ENCODE results near the gene LGALS14. TPM values are rescaled to one million over a fixed set of nuclear protein-coding genes. Genes with fewer than 3 reads are reported as not detected.

Gene LGALS14
- total and polyA plus RNA-seq, 10 of the 15 experiments (the other 5 are each of a cell fraction or from before 2014, with no cell fraction given) = 5.1 to 34.6 (median 7.3) TPM

DNA sequence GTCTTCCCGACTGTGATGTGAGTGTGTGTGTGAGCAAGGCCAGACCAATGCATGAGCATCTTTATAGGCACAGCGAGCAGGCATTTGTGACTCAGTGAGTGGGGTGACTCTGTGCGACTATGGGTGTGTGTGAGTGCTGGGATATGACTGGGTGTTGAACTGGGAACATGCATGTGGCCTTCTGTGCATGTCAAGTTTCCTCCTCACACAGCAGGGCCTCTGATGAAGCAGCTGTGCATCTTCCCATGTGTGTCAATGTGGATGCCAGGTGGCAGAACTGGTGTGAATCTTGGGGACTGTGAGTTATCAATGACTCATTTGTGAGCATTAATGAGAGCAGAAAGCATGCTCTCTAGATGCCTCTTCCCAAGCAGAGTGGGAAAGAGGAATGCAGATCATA lies 12.1 kb upstream of the LGALS14 start:
- H3K27ac ChIP-seq (ENCODE audit: control insufficient read depth, insufficient read depth) = peak overlapping the region; percentile 47
- H3K4me3 ChIP-seq = no peak overlapping the region
- no peaks in the 10 kb centered on the region for H3K79me2 ChIP-seq (ENCODE audit: control insufficient read depth, insufficient read depth, low read length)
- H3K36me3 ChIP-seq (ENCODE audit: control insufficient read depth in 2 of 2, insufficient read depth in 2 of 2, low read length in 1 of 2) = no peaks in the 10 kb centered on the region
- CTCF ChIA-PET = interaction anchor here (1.2 kb wide), 1 partner anchor 100 kb away, joined by 3 read pairs; no protein-coding TSS in a partner anchor
- H4K20me1 ChIP-seq (ENCODE audit: control insufficient read depth, insufficient read depth) = no peaks in the 10 kb centered on the region
- in situ Hi-C loops (cut with MboI) (no loop called here), intact Hi-C loops (cut with micrococcal nuclease; ENCODE audit: unreplicated experiment) (no loop called here)
- H3K4me1 ChIP-seq (ENCODE audit: control insufficient read depth, insufficient read depth, low read length) = peaks cover 19% of the 10 kb centered on the region
- ATAC-seq (peak; percentile 45), FAIRE-seq (peak; percentile 18), DNase-seq (ENCODE audit: low read depth, low spot score) (no peak)
- POLR2A ChIA-PET = interaction anchor here (1.2 kb wide), 1 partner anchor 10 kb away, joined by 4 read pairs; no protein-coding TSS in a partner anchor
- H3K27me3 ChIP-seq (replicated peaks in 1 of 2; ENCODE audit: control insufficient read depth in 2 of 2, insufficient read depth in 2 of 2, low read length in 1 of 2) = no peaks in the 10 kb centered on the region
- 98% methylated on average over 3 of the region's 3 CpGs for WGBS (ENCODE audit: insufficient coverage, insufficient replicate concordance, low lambda C conversion rate, missing lambda C conversion rate)
- peaks cover 2% of the 10 kb centered on the region; the same call in 2 of the 3 replicates for H3K9me3 ChIP-seq (replicated peaks; ENCODE audit: control insufficient read depth, insufficient read depth, low read length)
- TF ChIP-seq YY1 (IDR thresholded peaks at IDR 0.05; ENCODE audit: low read depth, low read length) = no peak
- TF ChIP-seq RUNX3 (IDR thresholded peaks at IDR 0.05; ENCODE audit: low read length) = peak; percentile 16; the same call in 1 of the 2 replicates
- no peak for TF ChIP-seq HDAC6 (IDR thresholded peaks at IDR 0.05; ENCODE audit: unreplicated experiment)
- peak; percentile 57; the same call in 1 of the 2 replicates for TF ChIP-seq TCF12 (IDR thresholded peaks at IDR 0.05; ENCODE audit: low read depth, low read length)
- TF ChIP-seq, protein P1, sequence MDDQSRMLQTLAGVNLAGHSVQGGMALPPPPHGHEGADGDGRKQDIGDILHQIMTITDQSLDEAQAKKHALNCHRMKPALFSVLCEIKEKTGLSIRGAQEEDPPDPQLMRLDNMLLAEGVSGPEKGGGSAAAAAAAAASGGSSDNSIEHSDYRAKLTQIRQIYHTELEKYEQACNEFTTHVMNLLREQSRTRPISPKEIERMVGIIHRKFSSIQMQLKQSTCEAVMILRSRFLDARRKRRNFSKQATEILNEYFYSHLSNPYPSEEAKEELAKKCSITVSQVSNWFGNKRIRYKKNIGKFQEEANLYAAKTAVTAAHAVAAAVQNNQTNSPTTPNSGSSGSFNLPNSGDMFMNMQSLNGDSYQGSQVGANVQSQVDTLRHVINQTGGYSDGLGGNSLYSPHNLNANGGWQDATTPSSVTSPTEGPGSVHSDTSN (IDR thresholded peaks at IDR 0.05; ENCODE audit: insufficient replicate concordance, low read depth, low read length) = peak; percentile 40
- TF ChIP-seq TCF3 (IDR thresholded peaks at IDR 0.05; ENCODE audit: borderline replicate concordance, insufficient read depth, low read depth, low read length) = 0 out of 2 replicates have a peak, but pooled peaks have one; percentile 57
- no peak for TF ChIP-seq ZNF384 (IDR thresholded peaks at IDR 0.05; ENCODE audit: borderline replicate concordance, low read depth, low read length)
- TF ChIP-seq, protein P2, sequence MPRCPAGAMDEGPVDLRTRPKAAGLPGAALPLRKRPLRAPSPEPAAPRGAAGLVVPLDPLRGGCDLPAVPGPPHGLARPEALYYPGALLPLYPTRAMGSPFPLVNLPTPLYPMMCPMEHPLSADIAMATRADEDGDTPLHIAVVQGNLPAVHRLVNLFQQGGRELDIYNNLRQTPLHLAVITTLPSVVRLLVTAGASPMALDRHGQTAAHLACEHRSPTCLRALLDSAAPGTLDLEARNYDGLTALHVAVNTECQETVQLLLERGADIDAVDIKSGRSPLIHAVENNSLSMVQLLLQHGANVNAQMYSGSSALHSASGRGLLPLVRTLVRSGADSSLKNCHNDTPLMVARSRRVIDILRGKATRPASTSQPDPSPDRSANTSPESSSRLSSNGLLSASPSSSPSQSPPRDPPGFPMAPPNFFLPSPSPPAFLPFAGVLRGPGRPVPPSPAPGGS (IDR thresholded peaks at IDR 0.05; ENCODE audit: borderline replicate concordance, insufficient read depth, low read depth, low read length, poor library complexity, severe bottlenecking) = peak; percentile 80
- 0 out of 2 replicates have a peak overlapping the region, but pooled peaks have one; percentile 3 for H3K4me2 ChIP-seq (ENCODE audit: control insufficient read depth, insufficient read depth)
- RAD21 ChIA-PET (ENCODE audit: unreplicated experiment) = interaction anchor here (0.8 to 1.0 kb wide), 4 partner anchors 9 to 152 kb away, joined by 3 to 4 read pairs (median 4); no protein-coding TSS in a partner anchor
- SMC1A ChIA-PET (ENCODE audit: uncharacterized antibody, unreplicated experiment) = interaction anchor here (1.0 to 1.4 kb wide), 3 partner anchors 9 to 16 kb away, joined by 5 read pairs; no protein-coding TSS in a partner anchor
- no peak overlapping the region for H2AFZ ChIP-seq (ENCODE audit: control insufficient read depth, low read depth, low read length)
- H3K9ac ChIP-seq (ENCODE audit: control insufficient read depth, insufficient read depth, low read length) = no peak overlapping the region
- no TSS peak for BruUV-seq (replicated peaks)

Measured in GM12878 (cell line).